Panc1 (cell line): ENCODE data around the gene LSM6.

Source experiments
- POLR2AphosphoS5 ChIP-seq: IDR thresholded peaks from 2 replicates; pipeline ENCODE4 v1.6.1; 2012; ENCODE audit warnings: mild to moderate bottlenecking, low read depth, low read length, moderate library complexity
- TF ChIP-seq, protein P1 (sequence below): fragments of 450-650 bp; IDR thresholded peaks from 2 replicates; pipeline ENCODE4 v1.5.1; 2017; ENCODE audit warnings: mild to moderate bottlenecking

DNA sequence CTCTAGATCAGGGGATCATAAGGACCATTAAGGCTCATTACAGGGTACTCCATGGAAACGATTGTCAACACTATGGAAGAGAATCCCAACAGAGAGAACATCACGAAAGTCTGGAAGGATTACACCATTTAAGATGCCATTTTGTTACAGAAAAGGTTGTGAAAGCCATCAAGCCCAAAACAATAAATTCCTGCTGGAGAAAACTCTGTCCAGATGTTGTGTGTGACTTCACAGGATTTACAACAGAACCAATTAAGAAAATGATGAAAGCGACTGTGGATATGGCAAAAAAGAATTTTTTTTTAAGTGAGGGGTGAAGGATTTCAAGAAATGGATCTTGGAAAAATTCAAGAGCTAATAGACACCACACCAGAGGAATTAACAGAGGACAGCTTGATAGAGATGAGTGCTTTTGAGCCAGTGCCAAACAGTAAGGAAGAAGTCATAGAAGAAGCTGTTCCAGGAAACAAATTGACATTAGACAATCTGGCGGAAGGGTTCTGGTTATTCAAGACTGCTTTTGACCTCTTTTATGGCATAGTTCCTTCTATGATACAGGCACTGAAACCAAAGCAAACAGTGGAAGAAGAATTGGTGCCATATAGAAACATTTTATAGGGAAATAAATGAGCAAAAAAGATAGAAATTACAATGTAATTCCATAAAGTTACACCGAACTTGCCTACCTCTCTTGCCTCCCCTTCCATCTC is 17.3 kb upstream of the LSM6 start:
- TF ChIP-seq, protein P1, sequence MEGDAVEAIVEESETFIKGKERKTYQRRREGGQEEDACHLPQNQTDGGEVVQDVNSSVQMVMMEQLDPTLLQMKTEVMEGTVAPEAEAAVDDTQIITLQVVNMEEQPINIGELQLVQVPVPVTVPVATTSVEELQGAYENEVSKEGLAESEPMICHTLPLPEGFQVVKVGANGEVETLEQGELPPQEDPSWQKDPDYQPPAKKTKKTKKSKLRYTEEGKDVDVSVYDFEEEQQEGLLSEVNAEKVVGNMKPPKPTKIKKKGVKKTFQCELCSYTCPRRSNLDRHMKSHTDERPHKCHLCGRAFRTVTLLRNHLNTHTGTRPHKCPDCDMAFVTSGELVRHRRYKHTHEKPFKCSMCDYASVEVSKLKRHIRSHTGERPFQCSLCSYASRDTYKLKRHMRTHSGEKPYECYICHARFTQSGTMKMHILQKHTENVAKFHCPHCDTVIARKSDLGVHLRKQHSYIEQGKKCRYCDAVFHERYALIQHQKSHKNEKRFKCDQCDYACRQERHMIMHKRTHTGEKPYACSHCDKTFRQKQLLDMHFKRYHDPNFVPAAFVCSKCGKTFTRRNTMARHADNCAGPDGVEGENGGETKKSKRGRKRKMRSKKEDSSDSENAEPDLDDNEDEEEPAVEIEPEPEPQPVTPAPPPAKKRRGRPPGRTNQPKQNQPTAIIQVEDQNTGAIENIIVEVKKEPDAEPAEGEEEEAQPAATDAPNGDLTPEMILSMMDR = no peak
- TF ChIP-seq POLR2AphosphoS5 = no peak
